ENCODE measurements around the gene ZNF532. TPM values are rescaled to one million over a fixed set of nuclear protein-coding genes. Genes with fewer than 3 reads are reported as not detected.

ZNF532 gene
- total RNA-seq, 1 experiment from 2014 or later, result 49.8 TPM

GRCh38 chr18:58902961-58903360 lies 38.3 kb downstream of the ZNF532 start:
- no peak for ATAC-seq
- no peak for DNase-seq (ENCODE audit: low read depth, low spot score)
- Histone ChIP-seq H3K27ac (ENCODE audit: low read length) (no peak overlapping the region), H3K27me3 (ENCODE audit: control insufficient read depth, insufficient read depth, low read length) (no peaks in the 10 kb centered on the region), H3K9me3 (ENCODE audit: control insufficient read depth, insufficient read depth, low read depth, low read length) (no peaks in the 10 kb centered on the region), H3K4me1 (ENCODE audit: control insufficient read depth, insufficient read depth, low read length) (no peaks in the 10 kb centered on the region), H3K4me3 (ENCODE audit: low read depth in 2 of 2, low read length in 2 of 2) (no peak overlapping the region), H3K36me3 (ENCODE audit: control insufficient read depth, insufficient read depth, low read length) (no peaks in the 10 kb centered on the region)
- ChIA-PET POLR2A (no interaction called here), CTCF (no interaction called here)
- in situ Hi-C loops (cut with HindIII; ENCODE audit: low pct_unique_long_range_greater_than_20kb, low sequenced_read_pairs) (no loop called here), intact Hi-C loops (cut with micrococcal nuclease; ENCODE audit: unreplicated experiment) (no loop called here)
- no peak for TF ChIP-seq SIN3A (IDR thresholded peaks at IDR 0.05; ENCODE audit: borderline replicate concordance, insufficient read depth, low read depth, low read length)
- TF ChIP-seq POLR2AphosphoS5 (IDR thresholded peaks at IDR 0.05; ENCODE audit: low read depth, low read length), result no peak
- TF ChIP-seq, protein P1, sequence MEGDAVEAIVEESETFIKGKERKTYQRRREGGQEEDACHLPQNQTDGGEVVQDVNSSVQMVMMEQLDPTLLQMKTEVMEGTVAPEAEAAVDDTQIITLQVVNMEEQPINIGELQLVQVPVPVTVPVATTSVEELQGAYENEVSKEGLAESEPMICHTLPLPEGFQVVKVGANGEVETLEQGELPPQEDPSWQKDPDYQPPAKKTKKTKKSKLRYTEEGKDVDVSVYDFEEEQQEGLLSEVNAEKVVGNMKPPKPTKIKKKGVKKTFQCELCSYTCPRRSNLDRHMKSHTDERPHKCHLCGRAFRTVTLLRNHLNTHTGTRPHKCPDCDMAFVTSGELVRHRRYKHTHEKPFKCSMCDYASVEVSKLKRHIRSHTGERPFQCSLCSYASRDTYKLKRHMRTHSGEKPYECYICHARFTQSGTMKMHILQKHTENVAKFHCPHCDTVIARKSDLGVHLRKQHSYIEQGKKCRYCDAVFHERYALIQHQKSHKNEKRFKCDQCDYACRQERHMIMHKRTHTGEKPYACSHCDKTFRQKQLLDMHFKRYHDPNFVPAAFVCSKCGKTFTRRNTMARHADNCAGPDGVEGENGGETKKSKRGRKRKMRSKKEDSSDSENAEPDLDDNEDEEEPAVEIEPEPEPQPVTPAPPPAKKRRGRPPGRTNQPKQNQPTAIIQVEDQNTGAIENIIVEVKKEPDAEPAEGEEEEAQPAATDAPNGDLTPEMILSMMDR (IDR thresholded peaks at IDR 0.05), result no peak
- no peak for TF ChIP-seq REST (IDR thresholded peaks at IDR 0.05; ENCODE audit: insufficient read depth in 1 of 2, low read depth in 2 of 2, low read length in 1 of 2)
- TF ChIP-seq TCF7L2 (IDR thresholded peaks at IDR 0.05; ENCODE audit: low read depth, low read length), result no peak
- no TSS peak for BruUV-seq (replicated peaks)

DNA sequence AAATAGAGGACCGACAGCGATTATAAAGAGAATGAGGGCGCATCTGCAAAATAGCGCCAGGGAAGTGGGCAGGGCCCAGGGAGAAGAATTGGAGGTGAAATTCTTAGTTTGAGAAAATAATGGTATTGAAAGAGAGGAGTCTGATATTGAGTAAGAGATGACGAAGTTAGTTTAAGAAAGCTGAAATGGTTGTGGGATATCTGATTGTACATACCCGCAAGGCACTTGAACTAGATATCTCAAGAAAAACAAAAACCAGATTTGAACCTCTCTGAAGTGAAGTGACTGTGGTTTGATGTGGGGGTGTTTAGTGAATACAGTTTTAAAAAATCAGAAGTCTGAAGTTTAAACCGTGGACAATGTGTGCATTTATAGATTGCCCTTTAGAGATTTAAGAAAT lies 38.9 kb downstream of the ZNF532 start:
- Histone ChIP-seq H3K27me3 (ENCODE audit: control insufficient read depth, insufficient read depth, low read length) (no peaks in the 10 kb centered on the region), H3K27ac (ENCODE audit: low read length) (no peak overlapping the region), H3K4me3 (ENCODE audit: low read depth in 2 of 2, low read length in 2 of 2) (no peak overlapping the region), H3K4me1 (ENCODE audit: control insufficient read depth, insufficient read depth, low read length) (no peaks in the 10 kb centered on the region), H3K9me3 (ENCODE audit: control insufficient read depth, insufficient read depth, low read depth, low read length) (no peaks in the 10 kb centered on the region), H3K36me3 (ENCODE audit: control insufficient read depth, insufficient read depth, low read length) (no peaks in the 10 kb centered on the region)
- TF ChIP-seq, protein P1 (IDR thresholded peaks at IDR 0.05), result no peak
- TF ChIP-seq SIN3A (IDR thresholded peaks at IDR 0.05; ENCODE audit: borderline replicate concordance, insufficient read depth, low read depth, low read length) (no peak), TCF7L2 (IDR thresholded peaks at IDR 0.05; ENCODE audit: low read depth, low read length) (no peak), POLR2AphosphoS5 (IDR thresholded peaks at IDR 0.05; ENCODE audit: low read depth, low read length) (no peak), REST (IDR thresholded peaks at IDR 0.05; ENCODE audit: insufficient read depth in 1 of 2, low read depth in 2 of 2, low read length in 1 of 2) (no peak)
- CTCF ChIA-PET, result no interaction called here
- DNase-seq (ENCODE audit: low read depth, low spot score), result no peak
- POLR2A ChIA-PET, result no interaction called here
- TSS peak; percentile 30 for BruUV-seq (replicated peaks)
- no peak for ATAC-seq
- in situ Hi-C loops (cut with HindIII; ENCODE audit: low pct_unique_long_range_greater_than_20kb, low sequenced_read_pairs) (no loop called here), intact Hi-C loops (cut with micrococcal nuclease; ENCODE audit: unreplicated experiment) (no loop called here)
